Gastrocnemius medialis (tissue), 4 donors: Measurements from ENCODE around the gene ICE1.

Experiments used
- CTCF ChIP-seq, 5 experiments: fragments of 450-650 bp in 3 of 5; fragments of 200-600 bp in 2 of 5; sonication (generic) in 2 of 5; IDR thresholded peaks in 4 of 5; conservative IDR thresholded peaks in 1 of 5; 1 replicate in 4 of 5; 2 replicates in 1 of 5; pipeline ENCODE4 v1.5.1; 2016 to 2019; ENCODE audit warnings: antibody characterized with exemption in 5 of 5, mild to moderate bottlenecking in 3 of 5, moderate library complexity in 3 of 5
- POLR2A ChIP-seq, 2 donors: fragments of 450-650 bp; IDR thresholded peaks; one replicate each; pipeline ENCODE4 v1.6.1; 2017; ENCODE audit warnings: antibody characterized with exemption in 2 of 2, mild to moderate bottlenecking in 2 of 2, moderate library complexity in 2 of 2

GRCh38 chr5:5432020-5432707 is 9.7 kb downstream of the ICE1 start:
- TF ChIP-seq POLR2A (IDR thresholded peaks at IDR 0.05) (no peak), CTCF (IDR thresholded peaks at IDR 0.05 in 4 of 5, conservative IDR thresholded peaks at IDR 0.05 in 1 of 5) (no peak)
